Stomach (tissue), 4 donors: ENCODE results near the gene FBL.

Experiments
- CTCF ChIP-seq, 7 experiments: fragments of 450-650 bp in 4 of 7; fragments of 200-600 bp in 3 of 7; sonication (generic) in 3 of 7; IDR thresholded peaks; one replicate each; pipeline ENCODE4 v1.5.1; 2016 to 2019; ENCODE audit warnings: antibody characterized with exemption in 7 of 7, control low read depth in 2 of 7, mild to moderate bottlenecking in 1 of 7
- EP300 ChIP-seq: sonication (generic); formaldehyde crosslinking; IDR thresholded peaks from one replicate; pipeline ENCODE4 v1.6.1; 2017; ENCODE audit warnings: antibody characterized with exemption
- POLR2A ChIP-seq, 4 donors: fragments of 450-650 bp; IDR thresholded peaks; one replicate each; pipeline ENCODE4 v1.6.1; 2016; ENCODE audit warnings: antibody characterized with exemption in 4 of 4, control low read depth in 2 of 4, mild to moderate bottlenecking in 1 of 4, moderate library complexity in 1 of 4
- POLR2AphosphoS5 ChIP-seq, 3 donors: sonication (generic); formaldehyde crosslinking; IDR thresholded peaks; one replicate each; pipeline ENCODE4 v1.6.1; 2016; ENCODE audit warnings: antibody characterized with exemption in 3 of 3

- TF ChIP-seq POLR2AphosphoS5 (IDR thresholded peaks at IDR 0.05) (no peak), CTCF (IDR thresholded peaks at IDR 0.05) (no peak), POLR2A (IDR thresholded peaks at IDR 0.05) (no peak), EP300 (no peak)
These were observed 32.8 kb downstream of the FBL start for GRCh38 chr19:39813264-39813993.
